Ovary (tissue), 9 donors: ENCODE data around the gene RSPH3. TPM values are rescaled to one million over a fixed set of nuclear protein-coding genes. Genes with fewer than 3 reads are reported as not detected.
"Not testable (repeated sequence)": the region's sequence is repeated elsewhere in the genome, so short reads cannot be mapped to it uniquely, and the experiment has no call there.

Source experiments
- DNase-seq, 5 donors: peaks; one replicate each; pipeline ENCODE4 v3.0.0-alpha.2; 2019 to 2020
- H3K27ac ChIP-seq, 2 donors: fragments of 200-600 bp; one replicate each; pipeline versions ENCODE4 v1.5.1 to v1.8.0; 2019 to 2022
- H3K27me3 ChIP-seq: fragments of 200-600 bp; one replicate; pipeline ENCODE4 v1.8.0; 2022
- H3K36me3 ChIP-seq: fragments of 200-600 bp; sonication (generic); one replicate; pipeline ENCODE4 v1.5.1; 2019
- H3K4me1 ChIP-seq: one replicate; pipeline ENCODE4 v1.8.1; 2013; ENCODE audit warnings: mild to moderate bottlenecking, moderate library complexity; ENCODE audit not compliant: insufficient read depth
- H3K4me3 ChIP-seq: fragments of 200-600 bp; sonication (generic); one replicate; pipeline ENCODE4 v1.5.1; 2017
- H3K9me3 ChIP-seq, 2 donors: fragments of 200-600 bp in 1 of 2; sonication (generic) in 1 of 2; one replicate each; pipeline versions ENCODE4 v1.5.1 to v1.8.1; 2013 to 2019; ENCODE audit warnings: mild to moderate bottlenecking in 1 of 2, moderate library complexity in 1 of 2
- EP300 ChIP-seq: sonication (generic); formaldehyde crosslinking; IDR thresholded peaks from one replicate; pipeline ENCODE4 v1.6.1; 2017; ENCODE audit warnings: antibody characterized with exemption
- POLR2A ChIP-seq: fragments of 450-650 bp; IDR thresholded peaks from one replicate; pipeline ENCODE4 v1.6.1; 2017; ENCODE audit warnings: antibody characterized with exemption, mild to moderate bottlenecking, moderate library complexity
- WGBS, 3 donors: extraction: QIAGEN DNeasy Blood & Tissue Kit in 1 of 3; methylation state at CpG; one replicate each; pipeline versions ENCODE4 v1.1.5 to v1.1.7; 2013 to 2017; 5-methylcytosine and 5-hydroxymethylcytosine counted together
- intact Hi-C, 4 donors: fragments of 100-400 bp; cut with DNase I; formaldehyde crosslinking; loops; one replicate each; pipeline versions ENCODE4 v1.11.0 to v1.15.1; 2022 to 2023
- polyA plus RNA-seq, 2 donors: library from polyadenylated mRNA; stranded (reverse); fragments of 200-250 nt in 1 of 2; fragments of 350-450 nt in 1 of 2; fragmentation: Illumina TruSeq in 1 of 2; extraction: RNeasy Lipid Tissue Mini Kit (QIAGEN cat#74804) in 1 of 2; gene quantifications; one replicate each; pipeline ENCODE4 v1.2.3, GENCODE V29; 2013 to 2014
- total RNA-seq, 7 donors: library from RNA; depleted of rRNA in 2 of 7; stranded (reverse); fragments of >200 nt in 2 of 7; fragmentation: NEBNext Ultra II Directional in 3 of 7; extraction: Animal tissue kit (Norgen Biotek cat#: 25700) in 3 of 7; gene quantifications; one replicate each; pipeline versions ENCODE4 v1.1.0 to v1.2.4, GENCODE V29; 2016 to 2023
- TF ChIP-seq, protein P1 (sequence below), 3 donors: fragments of 450-650 bp in 2 of 3; fragments of 200-600 bp in 1 of 3; IDR thresholded peaks; one replicate each; pipeline versions ENCODE4 v1.5.1 to v1.8.0; 2016 to 2022; ENCODE audit warnings: antibody characterized with exemption in 3 of 3, mild to moderate bottlenecking in 1 of 3
- donor health status: DM: no; HTN: no; CAD: no; lungs with moderate emphysema.
- donor health status: DM: no; HTN: no; CAD: no.
- donor health status: Bipolar disorder and iron deficiency.
- donor health status: DM: yes; HTN: yes; CAD: no.
- donor health status: DM: no; HTN: no; CAD: no.
- donor health status: DM: yes; HTN: yes; CAD: no.

RSPH3 gene
- total and polyA plus RNA-seq, 9 donors = 2.6 to 9.7 (median 7.6) TPM

DNA sequence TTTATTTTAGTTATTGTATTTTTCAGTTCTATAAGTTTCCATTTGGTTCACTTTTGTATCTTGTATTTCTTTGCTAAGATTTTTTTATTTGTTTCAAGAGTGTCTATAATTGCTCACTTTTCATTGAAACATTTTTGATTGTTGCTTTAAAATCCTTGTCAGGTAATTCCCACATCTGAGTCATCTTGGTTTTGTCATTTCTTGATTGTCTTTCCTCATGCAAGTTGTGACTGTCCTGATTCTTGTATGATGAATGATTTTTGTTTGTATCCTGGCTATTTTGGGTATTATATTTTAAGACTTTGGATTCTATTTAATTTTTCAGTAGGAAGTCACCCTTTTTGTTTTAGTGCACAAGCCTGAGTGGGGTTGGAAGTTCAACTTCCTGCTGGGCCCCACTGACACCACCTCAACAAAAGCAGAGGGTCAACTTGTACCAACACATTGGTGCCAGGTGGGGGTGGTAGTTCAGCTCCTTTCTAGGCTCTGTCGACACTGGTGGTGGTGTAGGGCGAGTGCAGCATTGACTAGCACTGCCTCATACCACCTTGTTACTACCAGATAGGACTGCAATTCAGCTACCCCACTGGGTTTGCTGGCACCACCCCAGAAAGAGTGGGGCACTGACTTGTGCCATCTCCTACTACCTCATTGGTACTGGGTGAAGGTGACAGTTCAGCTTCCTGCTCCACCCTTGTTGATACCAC, 8.8 kb downstream of the RSPH3 start:
- no peak for DNase-seq
- H3K4me1 ChIP-seq = no peaks in the 10 kb centered on the region
- intact Hi-C loops = no loop called here

DNA sequence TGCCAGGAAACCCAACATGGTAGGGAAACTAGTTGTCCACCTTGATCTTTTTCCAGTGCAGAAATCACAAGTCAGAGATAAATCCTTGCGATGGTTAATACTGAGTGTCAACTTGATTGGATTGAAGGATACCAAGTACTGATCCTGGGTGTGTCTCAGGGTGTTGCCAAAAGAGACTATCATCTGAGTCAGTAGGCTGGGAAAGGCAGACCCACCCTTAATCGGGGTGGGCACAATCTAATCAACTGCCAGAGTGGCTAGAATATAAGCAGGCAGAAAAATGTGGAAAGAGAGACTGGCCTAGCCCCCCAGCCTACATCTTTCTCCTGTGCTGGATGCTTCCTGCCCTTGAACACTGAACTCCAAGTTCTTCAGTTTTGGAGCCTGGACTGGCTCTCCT, 10.3 kb downstream of the RSPH3 start:
- H3K27me3 ChIP-seq, H3K4me3 ChIP-seq, H3K27ac ChIP-seq, H3K4me1 ChIP-seq, H3K9me3 ChIP-seq, DNase-seq, H3K36me3 ChIP-seq, intact Hi-C loops: not testable (repeated sequence)
- WGBS, 3 donors = 97 to 100% (median 100%) methylated on average over 2 of the region's 2 CpGs

More for the DNA sequence above, 8.8 kb downstream of the RSPH3 start:
- Histone ChIP-seq H3K4me3 (no peak overlapping the region), H3K27ac (no peak overlapping the region), H3K9me3 (no peaks in the 10 kb centered on the region), H3K36me3 (no peaks in the 10 kb centered on the region), H3K27me3 (no peaks in the 10 kb centered on the region)
- 91 to 96% (median 92%) methylated on average over 2 of the region's 2 CpGs for WGBS, 3 donors
- TF ChIP-seq POLR2A (no peak), EP300 (no peak)
- TF ChIP-seq, protein P1, sequence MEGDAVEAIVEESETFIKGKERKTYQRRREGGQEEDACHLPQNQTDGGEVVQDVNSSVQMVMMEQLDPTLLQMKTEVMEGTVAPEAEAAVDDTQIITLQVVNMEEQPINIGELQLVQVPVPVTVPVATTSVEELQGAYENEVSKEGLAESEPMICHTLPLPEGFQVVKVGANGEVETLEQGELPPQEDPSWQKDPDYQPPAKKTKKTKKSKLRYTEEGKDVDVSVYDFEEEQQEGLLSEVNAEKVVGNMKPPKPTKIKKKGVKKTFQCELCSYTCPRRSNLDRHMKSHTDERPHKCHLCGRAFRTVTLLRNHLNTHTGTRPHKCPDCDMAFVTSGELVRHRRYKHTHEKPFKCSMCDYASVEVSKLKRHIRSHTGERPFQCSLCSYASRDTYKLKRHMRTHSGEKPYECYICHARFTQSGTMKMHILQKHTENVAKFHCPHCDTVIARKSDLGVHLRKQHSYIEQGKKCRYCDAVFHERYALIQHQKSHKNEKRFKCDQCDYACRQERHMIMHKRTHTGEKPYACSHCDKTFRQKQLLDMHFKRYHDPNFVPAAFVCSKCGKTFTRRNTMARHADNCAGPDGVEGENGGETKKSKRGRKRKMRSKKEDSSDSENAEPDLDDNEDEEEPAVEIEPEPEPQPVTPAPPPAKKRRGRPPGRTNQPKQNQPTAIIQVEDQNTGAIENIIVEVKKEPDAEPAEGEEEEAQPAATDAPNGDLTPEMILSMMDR (IDR thresholded peaks at IDR 0.05) = no peak

DNA sequence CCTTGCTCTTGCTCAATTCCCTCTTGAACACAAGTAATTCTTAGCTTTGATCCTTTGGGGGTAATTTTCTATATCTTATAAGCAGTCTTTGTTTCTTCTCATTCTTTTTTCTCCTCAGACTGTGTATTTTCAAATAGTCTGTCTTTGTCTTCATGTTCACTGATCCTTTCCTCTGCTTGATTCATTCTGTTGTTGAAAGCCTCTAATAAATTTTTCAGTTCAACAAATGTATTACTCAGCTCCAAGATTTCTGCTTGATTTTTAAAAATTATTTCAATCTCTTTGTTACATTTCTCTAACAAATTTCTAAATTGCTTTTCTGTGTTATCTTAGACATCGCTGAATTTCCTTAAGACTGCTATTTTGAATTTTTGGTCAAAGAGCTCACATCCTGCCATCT, 11.5 kb downstream of the RSPH3 start:
- no peaks in the 10 kb centered on the region for H3K36me3 ChIP-seq
- H3K4me1 ChIP-seq = no peaks in the 10 kb centered on the region
- H3K9me3 ChIP-seq = no peaks in the 10 kb centered on the region
- H3K4me3 ChIP-seq = no peak overlapping the region
- no peak overlapping the region for H3K27ac ChIP-seq
- no peaks in the 10 kb centered on the region for H3K27me3 ChIP-seq
- no peak for DNase-seq
- TF ChIP-seq, protein P1 (IDR thresholded peaks at IDR 0.05) = no peak
- TF ChIP-seq EP300 = no peak
- intact Hi-C loops = no loop called here
- 95 to 96% (median 96%) methylated on average over 1 of the region's 1 CpG for WGBS, 3 donors

DNA sequence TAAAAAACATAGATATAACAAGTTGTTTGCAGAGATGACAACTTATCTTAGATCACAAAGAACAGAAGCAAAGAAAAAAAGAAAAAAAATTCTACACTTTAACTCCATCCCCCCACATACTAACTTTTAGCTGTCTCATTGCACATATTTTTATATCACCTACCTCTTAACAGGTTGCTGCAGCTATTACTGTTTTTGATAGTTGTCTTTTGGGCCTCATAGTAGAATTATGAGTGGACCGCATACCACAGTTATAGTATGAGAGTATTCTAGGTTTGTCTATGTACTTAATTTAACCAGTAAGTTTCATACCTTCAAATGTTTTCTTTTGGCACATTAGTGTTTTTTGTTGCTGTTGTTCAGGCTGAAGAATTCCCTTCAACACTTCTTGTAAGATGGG, 12.3 kb downstream of the RSPH3 start:
- no peaks in the 10 kb centered on the region for H3K36me3 ChIP-seq
- WGBS, 3 donors = 97 to 100% (median 98%) methylated on average over 1 of the region's 1 CpG
- intact Hi-C loops = no loop called here
- no peaks in the 10 kb centered on the region for H3K4me1 ChIP-seq
- H3K27me3 ChIP-seq = no peaks in the 10 kb centered on the region
- no peaks in the 10 kb centered on the region for H3K9me3 ChIP-seq
- no peak overlapping the region for H3K4me3 ChIP-seq
- DNase-seq = no peak
- H3K27ac ChIP-seq = no peak overlapping the region
- TF ChIP-seq EP300 = no peak
- no peak for TF ChIP-seq POLR2A
- TF ChIP-seq, protein P1 (IDR thresholded peaks at IDR 0.05) = no peak

DNA sequence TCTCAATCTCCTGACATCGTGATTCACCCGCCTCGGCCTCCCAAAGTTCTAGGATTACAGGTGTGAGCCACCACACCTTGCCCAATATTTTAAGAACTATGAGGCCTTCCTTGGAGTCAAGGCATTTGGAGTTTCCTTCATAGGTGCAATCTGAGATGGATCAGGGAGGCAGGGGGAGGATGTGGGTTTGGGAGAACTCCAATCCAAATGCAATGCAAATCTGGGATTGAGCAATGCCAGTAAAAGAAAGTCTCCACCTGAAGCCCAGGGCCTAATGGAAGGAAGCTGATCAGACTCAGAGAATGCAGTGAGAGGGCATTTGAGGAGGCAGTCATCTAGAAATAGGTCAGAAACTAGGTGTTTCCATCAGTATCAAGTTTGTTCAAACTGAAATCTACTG, 21.2 kb downstream of the RSPH3 start:
- Histone ChIP-seq H3K4me1 (no peaks in the 10 kb centered on the region), H3K27me3 (no peaks in the 10 kb centered on the region), H3K4me3 (no peak overlapping the region), H3K9me3 (no peaks in the 10 kb centered on the region), H3K36me3 (no peaks in the 10 kb centered on the region), H3K27ac (no peak overlapping the region)
- whole genome bisulfite sequencing, 3 donors = 95 to 100% (median 98%) methylated on average over 3 of the region's 3 CpGs
- TF ChIP-seq POLR2A (no peak), EP300 (no peak)
- TF ChIP-seq, protein P1 (IDR thresholded peaks at IDR 0.05) = no peak
- intact Hi-C loops = loop anchor here in 2 of 4 donors (10.0 kb wide), 1 partner anchor 274 kb away; no protein-coding TSS in a partner anchor
- no peak for DNase-seq
